ENCODE data around the gene SH3RF2. TPM values are rescaled to one million over a fixed set of nuclear protein-coding genes. Genes with fewer than 3 reads are reported as not detected.
"Not testable (repeated sequence)": the region's sequence is repeated elsewhere in the genome, so short reads cannot be mapped to it uniquely, and the experiment has no call there.

Gene SH3RF2
- total RNA-seq, 1 donor from 2014 or later: 11.5 TPM

DNA sequence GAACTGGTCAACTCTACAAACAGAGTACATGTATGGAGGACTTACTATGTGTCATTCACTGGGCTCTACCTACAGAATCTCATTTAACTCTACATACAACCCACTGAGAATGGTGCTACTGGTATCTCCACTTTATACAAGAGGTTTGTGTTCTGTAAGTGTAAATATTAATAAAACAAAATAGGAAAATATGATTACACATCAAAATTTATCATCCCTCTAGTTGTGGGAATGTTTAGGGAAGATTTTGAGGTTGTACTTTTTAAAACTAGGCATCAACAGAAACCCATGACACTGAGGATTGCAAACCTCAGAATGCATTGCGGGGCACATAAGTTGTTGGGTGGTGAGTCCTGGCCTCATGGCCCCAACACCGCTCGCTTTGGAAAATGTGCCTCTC is 11.7 kb downstream of the SH3RF2 start:
- intact Hi-C loops (cut with DNase I): no loop called here
- Histone ChIP-seq H3K27me3 (ENCODE audit: low read depth) (no peaks in the 10 kb centered on the region), H3K9me3 (no peaks in the 10 kb centered on the region), H3K36me3 (no peaks in the 10 kb centered on the region), H3K27ac (no peak overlapping the region), H3K4me1 (peaks cover 5% of the 10 kb centered on the region), H3K4me3 (no peak overlapping the region)
- no peak for ATAC-seq
- no peak for DNase-seq
- TF ChIP-seq CTCF (IDR thresholded peaks at IDR 0.05): no peak

DNA sequence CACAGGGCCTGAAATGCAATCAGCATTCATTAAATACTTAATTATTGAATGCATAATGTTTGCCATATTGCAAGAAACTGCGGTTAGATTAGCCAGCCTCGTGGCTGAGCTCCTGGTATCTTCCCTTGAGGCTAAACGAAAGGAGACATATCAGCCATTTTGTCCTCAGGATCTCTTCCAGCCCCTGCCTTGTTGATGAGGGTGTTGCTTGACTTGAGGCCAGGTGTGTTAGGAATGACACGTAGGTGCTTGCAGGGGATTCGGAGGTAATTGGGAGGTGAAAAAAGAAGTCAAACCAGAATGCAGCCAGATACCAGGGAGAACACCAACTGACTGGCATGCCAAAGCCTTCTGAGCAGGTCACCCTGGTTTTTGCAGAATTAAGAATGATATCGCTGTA is 12.5 kb downstream of the SH3RF2 start:
- no peaks in the 10 kb centered on the region for H3K36me3 ChIP-seq
- H3K9me3 ChIP-seq: no peaks in the 10 kb centered on the region
- no peak for ATAC-seq
- intact Hi-C loops (cut with DNase I): no loop called here
- no peak for DNase-seq
- H3K27ac ChIP-seq: no peak overlapping the region
- no peak for TF ChIP-seq CTCF (IDR thresholded peaks at IDR 0.05)
- H3K27me3 ChIP-seq (ENCODE audit: low read depth): no peaks in the 10 kb centered on the region
- H3K4me1 ChIP-seq: peaks cover 5% of the 10 kb centered on the region
- H3K4me3 ChIP-seq: no peak overlapping the region

GRCh38 chr5:145949474-145949873 is 13.1 kb downstream of the SH3RF2 start:
- Histone ChIP-seq H3K27me3 (ENCODE audit: low read depth) (no peaks in the 10 kb centered on the region), H3K4me3 (no peak overlapping the region), H3K4me1 (peaks cover 5% of the 10 kb centered on the region), H3K27ac (no peak overlapping the region), H3K36me3 (no peaks in the 10 kb centered on the region), H3K9me3 (no peaks in the 10 kb centered on the region)
- TF ChIP-seq CTCF (IDR thresholded peaks at IDR 0.05): no peak
- no peak for ATAC-seq
- intact Hi-C loops (cut with DNase I): no loop called here
- no peak for DNase-seq

DNA sequence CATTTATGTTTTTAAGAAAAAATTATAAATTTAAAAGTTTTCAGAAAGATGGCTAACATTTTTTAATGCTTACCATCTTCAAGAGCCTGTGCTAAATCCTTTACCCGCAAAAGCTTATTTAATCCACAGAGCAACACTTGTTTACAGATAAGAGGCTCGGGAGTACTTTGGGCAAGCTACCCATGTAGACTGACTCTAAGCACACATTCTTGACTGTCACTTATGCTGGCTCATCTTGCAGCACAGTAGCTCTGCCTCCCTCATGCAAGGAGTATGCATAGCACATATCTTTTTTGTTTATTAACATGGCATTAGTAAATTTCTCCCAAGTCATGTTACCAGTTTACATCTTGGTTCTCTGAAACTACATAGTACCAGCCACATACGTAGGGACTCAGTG is 14.7 kb downstream of the SH3RF2 start:
- Histone ChIP-seq H3K4me3 (no peak overlapping the region), H3K36me3 (no peaks in the 10 kb centered on the region), H3K27ac (no peak overlapping the region), H3K4me1 (peaks cover 5% of the 10 kb centered on the region), H3K27me3 (ENCODE audit: low read depth) (no peaks in the 10 kb centered on the region), H3K9me3 (no peaks in the 10 kb centered on the region)
- DNase-seq: no peak
- no peak for ATAC-seq
- intact Hi-C loops (cut with DNase I): no loop called here
- no peak for TF ChIP-seq CTCF (IDR thresholded peaks at IDR 0.05)

- no peak for TF ChIP-seq CTCF (IDR thresholded peaks at IDR 0.05)
- H3K36me3 ChIP-seq: no peaks in the 10 kb centered on the region
Measured at GRCh38 chr5:145953202-145953601, 16.8 kb downstream of the SH3RF2 start.

GRCh38 chr5:145954140-145954539 is 17.8 kb downstream of the SH3RF2 start:
- intact Hi-C loops (cut with DNase I); ATAC-seq; H3K27me3 ChIP-seq (ENCODE audit: low read depth); H3K4me3 ChIP-seq; H3K4me1 ChIP-seq; H3K9me3 ChIP-seq; H3K36me3 ChIP-seq; DNase-seq; H3K27ac ChIP-seq: not testable (repeated sequence)

More at GRCh38 chr5:145953202-145953601, 16.8 kb downstream of the SH3RF2 start:
- H3K4me1 ChIP-seq: peaks cover 5% of the 10 kb centered on the region
- ATAC-seq (no peak), DNase-seq (no peak)
- no peaks in the 10 kb centered on the region for H3K9me3 ChIP-seq
- intact Hi-C loops (cut with DNase I): no loop called here
- H3K4me3 ChIP-seq: no peak overlapping the region
- H3K27ac ChIP-seq: no peak overlapping the region
- H3K27me3 ChIP-seq (ENCODE audit: low read depth): no peaks in the 10 kb centered on the region

Data from lower lobe of right lung (tissue), 2 donors.